OCI-LY1 (cell line): ENCODE results near the gene ANAPC2.
A peak's percentile ranks its signal among the peaks of the same experiment; 100 is the strongest.

Source experiments
- H2AFZ ChIP-seq: fragments of 200-600 bp; sonication (generic), shearing (Covaris generic); 2 replicates; pipeline ENCODE4 v1.6.0; 2014; ENCODE audit warnings: antibody characterized with exemption, mild to moderate bottlenecking, low read length
- H3F3A ChIP-seq: fragments of 200-600 bp; sonication (generic), shearing (Covaris generic); 2 replicates; pipeline ENCODE4 v1.6.0; 2014; ENCODE audit warnings: mild to moderate bottlenecking, antibody characterized with exemption, low read length, moderate library complexity; ENCODE audit not compliant: insufficient read depth
- H3K27ac ChIP-seq: fragments of 200-600 bp; sonication (generic); 2 replicates; pipeline ENCODE4 v1.5.1; 2014; ENCODE audit warnings: low read length, mixed run types, mild to moderate bottlenecking, low read depth; ENCODE audit not compliant: poor library complexity, severe bottlenecking
- H3K27me3 ChIP-seq: fragments of 200-600 bp; sonication (generic); 2 replicates; pipeline ENCODE4 v1.6.0; 2014; ENCODE audit warnings: antibody characterized with exemption, mild to moderate bottlenecking, low read length, moderate library complexity; ENCODE audit not compliant: insufficient read depth
- H3K36me3 ChIP-seq: fragments of 200-600 bp; sonication (generic); 2 replicates; pipeline ENCODE4 v1.6.1; 2014; ENCODE audit warnings: mild to moderate bottlenecking, antibody characterized with exemption, low read length, moderate library complexity, mixed read lengths; ENCODE audit not compliant: insufficient read depth
- H3K4me1 ChIP-seq: fragments of 200-600 bp; sonication (generic); 2 replicates; pipeline ENCODE4 v1.5.1; 2014; ENCODE audit warnings: mild to moderate bottlenecking, low read length, moderate library complexity; ENCODE audit not compliant: insufficient read depth, severe bottlenecking
- H3K4me2 ChIP-seq: fragments of 200-600 bp; sonication (generic), shearing (Covaris generic); 2 replicates; pipeline ENCODE4 v1.6.1; 2014; ENCODE audit warnings: low read length
- H3K4me3 ChIP-seq: fragments of 200-600 bp; sonication (generic); 2 replicates; pipeline ENCODE4 v1.5.1; 2014; ENCODE audit warnings: low read length, low read depth, mild to moderate bottlenecking, mixed read lengths; ENCODE audit not compliant: poor library complexity, severe bottlenecking
- H3K79me2 ChIP-seq: fragments of 200-600 bp; shearing (Covaris generic); 2 replicates; pipeline ENCODE4 v1.6.1; 2016; ENCODE audit warnings: mixed run types, low read length, mixed read lengths; ENCODE audit not compliant: insufficient read depth
- H3K9ac ChIP-seq: fragments of 200-600 bp; sonication (generic), shearing (Covaris generic); 2 replicates; pipeline ENCODE4 v1.6.1; 2014; ENCODE audit warnings: mild to moderate bottlenecking, low read length, mixed read lengths
- H3K9me2 ChIP-seq: fragments of 200-600 bp; sonication (generic), shearing (Covaris generic); 2 replicates; pipeline ENCODE4 v1.6.1; 2014; ENCODE audit warnings: low read depth, mild to moderate bottlenecking, low read length, mixed read lengths
- H3K9me3 ChIP-seq: fragments of 200-600 bp; shearing (Covaris generic); 2 replicates; pipeline ENCODE4 v1.6.1; 2014; ENCODE audit warnings: low read length, mixed read lengths
- H4K20me1 ChIP-seq: fragments of 200-600 bp; sonication (generic), shearing (Covaris generic); 2 replicates; pipeline ENCODE4 v1.6.0; 2016; ENCODE audit warnings: mild to moderate bottlenecking, low read length; ENCODE audit not compliant: insufficient read depth
- CTCF ChIP-seq: fragments of 200-600 bp; sonication (generic), shearing (Covaris generic); IDR thresholded peaks from 2 replicates; pipeline ENCODE4 v1.5.1; 2017; ENCODE audit warnings: mild to moderate bottlenecking, antibody characterized with exemption, low read length, moderate library complexity, mixed read lengths
- EZH2 ChIP-seq: fragments of 200-600 bp; sonication (generic), shearing (Covaris generic); IDR thresholded peaks from 2 replicates; pipeline ENCODE4 v1.8.0; 2017; ENCODE audit warnings: borderline replicate concordance, mixed run types, mild to moderate bottlenecking, antibody characterized with exemption, low read length, moderate library complexity, mixed read lengths

The ANAPC2 gene

GRCh38 chr9:137191245-137191644, 2.9 kb upstream of the ANAPC2 start:
- no peaks in the 10 kb centered on the region for H3F3A ChIP-seq
- H3K9me3 ChIP-seq: no peaks in the 10 kb centered on the region
- no peak overlapping the region for H3K4me2 ChIP-seq
- H3K27ac ChIP-seq: no peak overlapping the region
- H3K36me3 ChIP-seq: peaks cover 15% of the 10 kb centered on the region
- peaks cover 27% of the 10 kb centered on the region for H3K4me1 ChIP-seq
- 0 out of 2 replicates have a peak, but pooled peaks cover 5% of the 10 kb centered on the region for H3K27me3 ChIP-seq
- peaks cover 4% of the 10 kb centered on the region for H3K79me2 ChIP-seq
- H3K4me3 ChIP-seq: no peak overlapping the region
- TF ChIP-seq EZH2 (no peak), CTCF (no peak)
- no peaks in the 10 kb centered on the region for H4K20me1 ChIP-seq
- H3K9me2 ChIP-seq: no peaks in the 10 kb centered on the region
- H3K9ac ChIP-seq: no peak overlapping the region
- no peak overlapping the region for H2AFZ ChIP-seq

- H4K20me1 ChIP-seq: no peaks in the 10 kb centered on the region
- H3K27ac ChIP-seq: no peak overlapping the region
- 0 out of 2 replicates have a peak, but pooled peaks cover 5% of the 10 kb centered on the region for H3K27me3 ChIP-seq
- no peak overlapping the region for H3K4me3 ChIP-seq
- no peaks in the 10 kb centered on the region for H3F3A ChIP-seq
- TF ChIP-seq CTCF: no peak
- TF ChIP-seq EZH2: no peak
- peaks cover 4% of the 10 kb centered on the region for H3K79me2 ChIP-seq
- H3K36me3 ChIP-seq: peaks cover 15% of the 10 kb centered on the region
- H3K4me1 ChIP-seq: peaks cover 30% of the 10 kb centered on the region
- no peak overlapping the region for H2AFZ ChIP-seq
- no peaks in the 10 kb centered on the region for H3K9me2 ChIP-seq
- no peak overlapping the region; the same call in 1 of the 2 replicates for H3K9ac ChIP-seq
- no peaks in the 10 kb centered on the region for H3K9me3 ChIP-seq
- H3K4me2 ChIP-seq: no peak overlapping the region
Measured at GRCh38 chr9:137190315-137190856, 2.0 kb upstream of the ANAPC2 start.

GRCh38 chr9:137189297-137190295, 1.2 kb upstream of the ANAPC2 start:
- Histone ChIP-seq H3K4me3 (peak overlapping the region; percentile 72), H3K9me3 (no peaks in the 10 kb centered on the region), H3K36me3 (peaks cover 15% of the 10 kb centered on the region), H3K27me3 (0 out of 2 replicates have a peak, but pooled peaks cover 4% of the 10 kb centered on the region), H3K9ac (peak overlapping the region; percentile 69), H3K27ac (peak overlapping the region; percentile 55), H2AFZ (no peak overlapping the region), H3F3A (no peaks in the 10 kb centered on the region), H3K4me2 (peak overlapping the region; percentile 68), H3K79me2 (peaks cover 4% of the 10 kb centered on the region), H4K20me1 (no peaks in the 10 kb centered on the region), H3K4me1 (peaks cover 30% of the 10 kb centered on the region), H3K9me2 (no peaks in the 10 kb centered on the region)
- no peak for TF ChIP-seq CTCF
- no peak for TF ChIP-seq EZH2
